Heart left ventricle (tissue), 13 donors: Measurements from ENCODE around the gene SLC7A4.

ENCODE experiments used
- POLR2A ChIP-seq, 2 donors: fragments of 450-650 bp; IDR thresholded peaks; one replicate each; pipeline ENCODE4 v1.6.1; 2017; ENCODE audit warnings: antibody characterized with exemption in 2 of 2, mild to moderate bottlenecking in 2 of 2, moderate library complexity in 2 of 2
- TF ChIP-seq, protein P1 (sequence below), 12 donors: fragments of 200-600 bp; sonication (generic) in 4 of 12; IDR thresholded peaks; one replicate each; pipeline versions ENCODE4 v1.5.0 to v1.8.0; 2018 to 2022; ENCODE audit warnings: antibody characterized with exemption in 12 of 12, mild to moderate bottlenecking in 5 of 12
- donor health status: ischemic (EF 13 %, LVEDD 7.1; RV severe dilation, severe dysfunction).
- donor health status: DM: no; HTN: yes; CAD: no.
- donor health status: DM: no; HTN: no; CAD: no.
- donor health status: ischemic (EF 25% LVEDD 6.9; RV normal size, moderate dysfunction).
- donor health status: ischemic (EF 25% LVEDD 5.7; RV mildly dilated, moderate dysfunction).
- donor health status: ischemic (EF 35%, LVEDD 5.7; RV mildly dilated, moderate dysfunction).
- donor health status: nonischemic (EF 11% LVEDD 7.7; RV severe dilation, severe dysfunction).
- donor health status: DM: yes; HTN: yes; CAD: no.
- donor health status: PGD.
- donor health status: ischemic (EF 29% LVEDD 5.4; RV normal size, mild dysfunction).
- donor health status: nonischemic (EF 23%, LVEDD 6.1; RV moderate dilation, normal function).

DNA sequence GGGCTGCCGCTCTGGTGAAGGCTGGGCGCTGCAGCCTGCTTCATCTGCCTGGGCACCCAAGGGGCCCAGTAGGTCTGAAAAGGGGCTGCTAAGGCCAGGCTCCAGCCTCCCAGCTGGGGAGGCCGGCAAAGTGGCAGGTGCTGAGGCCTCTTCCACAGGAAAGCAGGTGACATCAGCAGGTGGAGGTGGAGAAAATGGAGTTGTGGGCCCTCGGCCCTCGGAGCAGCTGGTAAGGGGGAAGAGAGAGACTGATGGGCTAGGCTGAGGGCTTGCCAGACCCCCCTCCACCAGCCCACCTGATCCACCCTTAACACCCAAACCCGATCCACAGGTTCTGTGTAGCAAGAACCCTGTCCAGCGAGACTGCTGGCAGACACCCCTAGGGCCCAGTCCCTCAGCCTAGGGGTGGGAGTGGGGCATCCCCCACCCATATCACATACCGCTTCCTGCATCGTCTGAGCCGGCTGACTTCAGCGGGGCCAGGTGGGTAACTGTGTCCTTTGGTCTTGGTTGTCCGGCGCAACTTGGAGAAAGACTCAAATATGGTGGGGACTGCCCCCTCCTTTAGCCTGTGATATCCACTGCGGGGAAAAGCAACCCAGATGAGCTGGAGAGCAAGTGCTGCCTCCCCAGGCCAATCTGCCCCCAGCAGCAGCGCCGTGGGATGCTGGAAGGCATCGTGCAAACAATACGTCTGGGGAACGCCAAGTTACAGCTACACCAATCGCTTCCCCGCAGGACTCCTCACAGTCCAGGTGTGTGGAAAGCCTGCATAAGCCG is 32.0 kb downstream of the SLC7A4 start:
- TF ChIP-seq, protein P1, sequence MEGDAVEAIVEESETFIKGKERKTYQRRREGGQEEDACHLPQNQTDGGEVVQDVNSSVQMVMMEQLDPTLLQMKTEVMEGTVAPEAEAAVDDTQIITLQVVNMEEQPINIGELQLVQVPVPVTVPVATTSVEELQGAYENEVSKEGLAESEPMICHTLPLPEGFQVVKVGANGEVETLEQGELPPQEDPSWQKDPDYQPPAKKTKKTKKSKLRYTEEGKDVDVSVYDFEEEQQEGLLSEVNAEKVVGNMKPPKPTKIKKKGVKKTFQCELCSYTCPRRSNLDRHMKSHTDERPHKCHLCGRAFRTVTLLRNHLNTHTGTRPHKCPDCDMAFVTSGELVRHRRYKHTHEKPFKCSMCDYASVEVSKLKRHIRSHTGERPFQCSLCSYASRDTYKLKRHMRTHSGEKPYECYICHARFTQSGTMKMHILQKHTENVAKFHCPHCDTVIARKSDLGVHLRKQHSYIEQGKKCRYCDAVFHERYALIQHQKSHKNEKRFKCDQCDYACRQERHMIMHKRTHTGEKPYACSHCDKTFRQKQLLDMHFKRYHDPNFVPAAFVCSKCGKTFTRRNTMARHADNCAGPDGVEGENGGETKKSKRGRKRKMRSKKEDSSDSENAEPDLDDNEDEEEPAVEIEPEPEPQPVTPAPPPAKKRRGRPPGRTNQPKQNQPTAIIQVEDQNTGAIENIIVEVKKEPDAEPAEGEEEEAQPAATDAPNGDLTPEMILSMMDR (IDR thresholded peaks at IDR 0.05) = no peak
- TF ChIP-seq POLR2A (IDR thresholded peaks at IDR 0.05) = no peak
